GM19324 (cell line): ENCODE measurements around the gene IL12RB1.
"Not testable (repeated sequence)": the region's sequence is repeated elsewhere in the genome, so short reads cannot be mapped to it uniquely, and the experiment has no call there.

Experiments used
- ATAC-seq: cut with Tn5 transposase; IDR thresholded peaks from one replicate; pipeline ENCODE4 v1.9.1; 2021; ENCODE audit warnings: mild to moderate bottlenecking, moderate library complexity; ENCODE audit not compliant: unreplicated experiment, low FRiP score

IL12RB1 gene

DNA sequence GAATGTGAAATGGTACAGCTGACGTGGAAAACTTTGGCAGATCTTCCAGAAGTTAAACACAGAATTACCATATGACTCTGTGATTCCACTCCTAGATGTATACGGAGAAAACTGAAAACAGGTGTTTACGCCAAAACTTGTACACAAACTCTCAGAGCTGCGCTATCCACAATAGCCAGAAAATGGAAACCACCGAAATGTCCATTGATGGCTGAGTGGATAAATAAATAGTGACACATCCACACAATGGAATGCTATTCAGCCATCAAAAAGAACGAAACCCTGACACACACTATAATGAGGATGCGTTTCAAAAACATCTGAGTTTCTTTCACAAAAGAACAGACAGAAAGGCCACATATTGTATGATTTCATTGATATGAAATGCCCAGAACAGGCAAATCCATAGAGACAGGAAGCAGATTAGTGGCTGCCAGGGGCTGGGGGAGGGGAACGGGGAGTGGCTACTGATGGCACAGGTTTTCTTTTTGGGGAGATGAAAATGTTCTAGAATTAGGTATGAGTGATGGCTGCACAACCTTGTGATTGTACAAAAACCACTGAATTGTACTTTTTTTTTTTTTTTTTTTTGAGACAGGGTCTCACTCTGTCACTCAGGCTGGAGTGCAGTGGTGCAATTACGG lies 33.0 kb downstream of the IL12RB1 start:
- no peak for ATAC-seq

DNA sequence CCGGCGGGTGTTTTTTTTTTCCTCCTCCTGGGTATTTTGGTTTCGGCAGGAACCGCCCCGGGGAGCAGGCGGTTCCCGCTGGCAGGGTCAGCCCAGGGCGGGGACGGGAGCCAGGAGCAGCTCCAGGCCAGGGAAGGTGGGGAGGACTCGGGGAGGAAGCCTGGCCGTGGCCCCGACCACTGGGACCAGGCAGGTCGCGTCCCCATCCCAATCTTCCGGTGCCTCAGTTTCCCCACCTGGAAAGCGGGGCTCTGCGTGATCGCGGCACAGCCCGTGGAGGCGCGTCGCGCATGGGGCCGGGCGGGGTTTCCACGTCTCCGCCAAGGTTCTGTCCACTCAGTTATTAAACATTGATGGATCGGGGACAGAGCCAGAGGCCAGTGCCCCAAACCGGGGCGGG lies 34.8 kb downstream of the IL12RB1 start:
- ATAC-seq = no peak

DNA sequence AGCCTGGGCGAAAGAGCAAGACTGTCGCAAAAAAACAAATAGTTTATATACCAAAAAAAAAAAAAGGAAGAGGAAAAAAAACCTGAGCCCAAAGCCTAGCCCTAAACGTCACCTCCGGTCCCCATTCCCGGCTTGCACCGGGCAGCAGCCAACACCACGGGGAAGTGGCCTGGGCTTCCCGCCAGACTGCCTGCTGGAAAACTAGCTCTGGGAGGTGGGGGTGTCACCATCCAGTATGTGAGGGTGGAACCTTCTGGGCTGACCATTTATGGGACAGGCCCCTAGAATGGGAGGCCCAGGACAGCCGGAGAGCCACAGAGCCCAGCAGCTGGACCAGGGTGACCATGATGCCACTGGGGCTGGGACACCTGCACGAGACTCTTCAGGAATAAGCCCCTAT lies 37.3 kb downstream of the IL12RB1 start:
- no peak for ATAC-seq

DNA sequence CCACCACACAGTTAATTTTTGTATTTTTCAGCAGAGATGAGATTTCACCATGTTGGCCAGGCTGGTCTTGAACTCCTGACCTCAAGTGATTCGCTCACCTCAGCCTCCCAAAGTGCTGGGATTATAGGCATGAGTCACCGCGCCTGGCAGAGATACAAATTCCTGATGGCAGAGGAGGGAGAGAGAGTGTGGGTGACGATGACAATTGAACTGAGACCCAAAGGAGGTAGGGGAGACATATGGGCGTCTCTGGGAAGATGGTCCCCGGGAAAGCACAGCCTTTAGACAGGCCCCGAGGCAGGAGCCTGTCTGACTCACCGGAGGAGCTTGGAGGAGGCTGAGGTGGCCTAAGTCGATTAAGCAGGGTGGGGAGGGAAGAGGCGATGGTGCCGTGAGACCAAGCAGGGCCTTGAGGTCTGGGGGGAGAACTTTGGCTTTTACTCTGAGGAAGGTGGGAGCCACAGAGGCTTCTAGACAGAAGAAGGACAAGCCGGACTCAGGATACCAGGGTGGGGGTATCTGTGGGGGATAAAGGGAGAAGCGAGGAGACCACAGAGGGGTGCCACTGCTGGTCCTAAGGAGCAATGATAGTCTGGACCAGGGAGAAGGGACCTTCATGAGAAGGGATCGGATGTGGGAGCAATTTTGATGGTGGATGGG lies 40.5 kb downstream of the IL12RB1 start:
- no peak for ATAC-seq

DNA sequence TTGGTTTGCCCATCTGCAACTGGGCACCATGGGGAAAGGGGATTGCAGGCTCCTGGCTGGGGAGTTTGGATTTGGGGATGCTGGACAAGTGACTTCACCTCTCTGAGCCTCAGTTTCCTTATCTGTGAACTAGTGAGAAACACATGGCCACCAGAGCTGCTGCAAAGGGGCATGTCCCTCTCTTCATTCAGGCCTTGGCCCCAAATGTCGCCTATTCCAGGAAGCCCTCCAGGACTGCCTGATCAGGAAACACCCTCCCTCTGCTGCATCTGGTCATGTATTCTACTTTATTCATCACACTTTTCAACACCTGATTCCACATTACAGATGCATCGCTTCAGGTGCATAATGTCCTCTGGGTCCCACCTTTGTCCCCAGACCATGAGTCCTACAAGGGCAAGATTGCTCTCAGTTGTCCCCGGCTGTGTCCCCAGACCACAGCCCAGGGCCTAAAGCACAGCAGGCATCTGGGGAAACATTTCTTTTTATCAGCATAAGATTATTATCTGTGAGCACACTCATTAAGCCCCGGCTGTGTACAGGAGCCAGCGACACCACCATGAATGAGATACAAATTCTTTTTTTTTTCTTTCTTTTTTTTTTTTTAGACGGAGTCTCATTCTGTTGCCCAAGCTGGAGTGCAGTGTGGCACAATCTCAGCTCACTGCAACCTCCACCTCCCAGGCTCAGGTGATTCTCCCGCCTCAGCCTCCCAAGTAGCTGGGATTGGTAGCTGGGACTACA lies 41.3 kb downstream of the IL12RB1 start:
- peak; percentile 15 for ATAC-seq

DNA sequence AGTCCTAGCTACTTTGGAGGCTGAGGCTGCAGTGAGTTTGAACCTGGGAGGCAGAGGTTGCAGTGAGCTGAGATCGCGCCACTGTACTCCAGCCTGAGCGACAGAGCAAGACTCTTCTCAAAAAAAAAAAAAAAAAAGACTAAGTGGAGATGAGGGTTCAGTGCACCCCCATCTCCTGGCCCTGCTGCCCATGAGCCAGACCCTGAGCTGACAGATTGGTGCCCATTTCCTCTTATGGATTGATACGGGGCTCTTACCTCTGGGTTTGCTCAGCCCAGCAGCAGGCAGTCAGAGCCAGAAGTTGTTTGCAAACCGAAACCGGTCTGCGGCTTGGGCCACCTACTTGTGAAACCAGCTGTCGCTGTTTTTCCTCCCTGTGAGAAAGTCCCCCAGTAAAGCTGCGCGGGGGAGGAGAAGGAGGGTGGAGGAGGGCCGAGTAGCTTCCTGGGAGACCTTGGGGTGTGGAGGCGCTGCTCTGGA lies 41.9 kb downstream of the IL12RB1 start:
- ATAC-seq = peak; percentile 85

DNA sequence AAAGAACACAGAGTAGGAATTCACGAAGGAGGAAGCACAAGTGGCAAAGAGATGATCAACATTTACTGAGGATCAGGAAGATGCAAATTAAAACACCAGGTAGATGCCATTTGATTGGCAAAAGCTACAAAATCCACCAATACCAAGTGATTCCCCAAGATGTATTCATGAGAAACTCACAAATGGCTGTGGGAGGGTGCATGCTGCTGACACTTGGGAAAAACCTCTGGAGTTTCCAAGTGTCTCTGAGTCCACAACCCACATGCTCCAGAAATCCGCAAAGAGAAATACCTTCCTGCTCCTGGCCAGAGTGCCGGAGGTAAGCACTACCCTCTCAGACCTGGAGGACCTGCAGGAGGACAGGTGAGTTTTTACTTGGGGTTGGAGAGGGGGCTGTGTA lies 43.1 kb downstream of the IL12RB1 start:
- ATAC-seq = no peak

DNA sequence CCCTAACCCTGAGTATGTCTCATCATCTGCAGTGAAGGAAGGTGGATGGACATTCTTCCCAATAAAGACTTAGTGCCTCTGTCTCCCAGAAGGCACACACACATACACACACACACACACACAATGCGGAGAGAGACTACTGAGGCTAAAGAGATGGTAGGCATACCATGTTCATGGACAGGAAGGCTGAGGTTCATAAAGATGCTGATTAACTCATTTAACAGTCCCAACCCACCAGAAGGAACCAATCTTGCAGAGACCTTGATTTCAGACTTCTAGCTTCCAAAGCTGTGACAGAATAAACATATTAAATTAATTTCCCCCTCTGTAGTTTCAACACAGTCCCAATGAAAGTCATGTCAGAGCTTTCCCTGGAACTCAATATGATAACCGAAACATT lies 45.7 kb downstream of the IL12RB1 start:
- ATAC-seq = no peak

DNA sequence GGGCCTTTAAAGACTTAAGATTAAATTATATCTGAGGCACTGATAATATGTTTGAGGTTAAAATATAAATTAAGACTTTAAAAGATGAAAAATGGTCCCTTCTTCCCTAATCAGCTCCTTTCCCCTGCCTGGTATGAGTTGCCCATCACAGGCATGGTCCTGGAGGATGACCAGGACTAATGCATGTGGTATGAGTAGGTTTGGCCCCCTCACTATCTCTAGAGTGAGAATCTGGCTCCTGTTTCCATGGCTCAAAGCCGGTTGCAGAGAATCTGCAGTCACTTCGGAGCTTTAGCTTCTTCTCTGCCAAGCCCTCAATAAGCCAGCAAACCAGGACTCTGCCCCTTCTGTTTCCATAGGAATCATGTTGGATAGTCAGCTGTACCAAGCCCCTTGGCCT lies 54.6 kb downstream of the IL12RB1 start:
- not testable (repeated sequence) for ATAC-seq

DNA sequence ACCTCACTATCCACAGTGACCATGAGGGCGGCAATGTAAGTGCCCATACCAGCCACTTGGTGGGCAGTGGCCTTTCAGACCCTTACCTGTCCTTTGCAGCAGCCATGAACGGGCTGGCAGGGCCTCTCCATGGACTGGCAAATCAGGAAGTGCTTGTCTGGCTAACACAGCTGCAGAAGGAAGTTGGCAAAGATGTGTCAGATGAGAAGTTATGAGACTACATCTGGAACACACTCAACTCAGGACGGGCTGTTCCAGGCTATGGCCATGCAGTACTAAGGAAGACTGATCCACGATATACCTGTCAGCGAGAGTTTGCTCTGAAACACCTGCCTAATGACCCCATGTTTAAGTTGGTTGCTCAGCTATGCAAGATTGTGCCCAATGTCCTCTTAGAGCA lies 55.3 kb downstream of the IL12RB1 start:
- ATAC-seq = not testable (repeated sequence)

DNA sequence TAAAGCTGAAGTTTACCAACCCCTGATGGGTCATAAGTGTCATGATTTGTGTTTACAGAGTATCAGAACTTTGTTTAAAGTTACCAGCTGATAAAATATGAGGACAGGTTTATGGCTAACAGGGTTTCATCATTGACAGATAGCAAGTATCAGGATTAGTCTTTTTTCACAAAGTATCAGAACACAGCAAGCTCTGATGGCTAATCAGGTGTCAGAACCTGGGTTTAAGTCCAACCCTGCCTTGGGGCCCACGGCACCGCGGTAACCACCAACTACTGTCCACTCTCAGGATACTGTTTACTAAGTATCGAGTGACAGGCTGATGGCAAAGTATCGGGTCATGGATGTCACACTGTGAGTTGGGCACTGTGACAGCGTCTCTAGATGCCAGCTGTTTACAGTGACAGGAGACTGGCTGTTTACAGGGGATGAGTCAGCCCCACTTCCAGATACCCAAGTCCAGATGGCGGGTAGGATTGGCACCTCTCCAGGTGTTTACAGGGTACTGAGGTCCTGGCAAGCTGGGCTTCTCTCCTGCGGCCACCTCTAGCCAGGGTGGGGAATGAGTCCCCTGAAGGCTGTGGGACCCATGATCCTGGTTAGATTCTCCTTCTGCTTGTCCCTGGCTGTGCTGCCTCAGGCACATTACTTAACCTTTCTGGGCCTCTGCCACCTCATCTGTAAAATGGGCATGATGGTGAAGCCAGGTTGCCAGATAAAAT lies 57.0 kb downstream of the IL12RB1 start:
- ATAC-seq = no peak

DNA sequence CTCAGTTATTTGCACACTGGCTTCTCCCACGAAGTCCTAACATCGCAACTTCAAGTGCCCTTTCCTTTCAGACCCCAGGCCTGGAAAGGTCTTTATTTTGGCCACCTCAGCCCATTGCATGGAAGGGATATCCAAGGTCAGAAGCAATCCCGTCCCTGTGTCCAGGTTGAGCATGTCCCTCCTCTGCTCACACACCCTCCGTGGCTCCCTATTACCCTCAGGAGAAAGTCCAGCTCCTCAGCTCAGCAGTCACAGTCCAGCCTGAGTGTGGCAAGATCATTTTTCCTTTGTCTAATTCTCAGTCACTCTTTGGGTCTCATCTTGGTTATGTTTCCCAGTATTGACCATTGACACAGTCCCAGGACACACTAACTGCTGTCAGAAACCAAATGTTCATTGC lies 59.6 kb downstream of the IL12RB1 start:
- ATAC-seq = no peak

DNA sequence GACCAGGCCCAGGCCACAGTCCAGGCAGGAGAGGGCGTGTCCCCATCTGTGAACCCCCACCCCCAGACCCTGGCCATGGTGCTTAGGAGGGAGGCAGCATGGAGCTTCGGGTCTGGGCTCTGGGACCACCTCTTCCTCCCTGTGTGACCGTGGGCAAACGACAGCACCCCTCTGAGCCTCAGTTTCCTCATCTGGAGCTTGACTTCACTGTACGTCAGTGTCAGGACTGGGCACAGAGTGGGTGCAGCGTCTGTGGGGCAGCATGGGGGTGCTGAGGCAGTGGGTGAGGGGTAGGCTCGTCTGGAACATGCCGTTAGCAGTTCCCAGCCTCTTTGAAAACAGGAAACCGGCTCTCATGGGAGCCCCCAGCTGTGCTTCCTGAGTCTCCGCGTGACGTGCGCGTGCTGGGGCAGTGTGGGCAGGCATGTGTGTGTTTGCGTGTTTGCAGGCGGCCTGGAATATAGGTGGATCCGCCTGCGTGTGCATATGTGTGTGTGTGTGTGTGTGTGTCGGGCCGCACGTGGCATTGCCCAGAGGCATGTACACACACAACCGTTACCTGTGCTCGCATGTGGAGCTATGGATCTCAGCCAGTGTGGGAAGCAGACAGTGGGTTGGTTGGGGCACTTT lies 63.0 kb downstream of the IL12RB1 start:
- ATAC-seq = no peak

DNA sequence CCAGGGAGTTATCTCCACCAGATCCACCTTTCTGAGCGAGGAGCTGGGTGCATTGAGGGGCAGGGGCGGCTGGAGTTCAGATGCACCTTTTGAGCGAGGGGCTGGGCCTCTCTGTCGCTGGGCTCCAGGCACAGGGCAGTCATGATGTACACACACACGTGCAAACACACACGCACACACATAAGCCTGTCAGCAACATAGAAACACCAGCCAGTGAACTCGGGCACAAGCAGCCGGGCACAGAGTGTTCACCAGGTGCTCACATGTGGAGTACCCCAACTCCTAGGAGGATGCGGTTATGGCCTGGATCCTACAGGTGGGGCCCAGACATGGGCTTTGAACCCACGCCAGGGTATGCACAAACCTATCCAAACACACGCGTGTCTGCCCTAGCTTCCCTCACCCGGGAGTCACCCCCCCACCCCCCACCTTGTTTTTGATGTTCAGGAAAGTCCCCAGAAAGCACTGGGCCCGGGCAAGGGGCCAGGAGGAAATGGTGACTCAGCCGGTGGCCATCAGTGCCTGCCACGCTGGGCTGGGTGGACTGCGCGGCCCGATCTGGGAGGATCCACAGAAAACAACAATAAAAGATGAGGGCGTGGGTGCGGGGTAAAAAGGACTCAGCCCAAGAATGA lies 65.5 kb downstream of the IL12RB1 start:
- no peak for ATAC-seq

DNA sequence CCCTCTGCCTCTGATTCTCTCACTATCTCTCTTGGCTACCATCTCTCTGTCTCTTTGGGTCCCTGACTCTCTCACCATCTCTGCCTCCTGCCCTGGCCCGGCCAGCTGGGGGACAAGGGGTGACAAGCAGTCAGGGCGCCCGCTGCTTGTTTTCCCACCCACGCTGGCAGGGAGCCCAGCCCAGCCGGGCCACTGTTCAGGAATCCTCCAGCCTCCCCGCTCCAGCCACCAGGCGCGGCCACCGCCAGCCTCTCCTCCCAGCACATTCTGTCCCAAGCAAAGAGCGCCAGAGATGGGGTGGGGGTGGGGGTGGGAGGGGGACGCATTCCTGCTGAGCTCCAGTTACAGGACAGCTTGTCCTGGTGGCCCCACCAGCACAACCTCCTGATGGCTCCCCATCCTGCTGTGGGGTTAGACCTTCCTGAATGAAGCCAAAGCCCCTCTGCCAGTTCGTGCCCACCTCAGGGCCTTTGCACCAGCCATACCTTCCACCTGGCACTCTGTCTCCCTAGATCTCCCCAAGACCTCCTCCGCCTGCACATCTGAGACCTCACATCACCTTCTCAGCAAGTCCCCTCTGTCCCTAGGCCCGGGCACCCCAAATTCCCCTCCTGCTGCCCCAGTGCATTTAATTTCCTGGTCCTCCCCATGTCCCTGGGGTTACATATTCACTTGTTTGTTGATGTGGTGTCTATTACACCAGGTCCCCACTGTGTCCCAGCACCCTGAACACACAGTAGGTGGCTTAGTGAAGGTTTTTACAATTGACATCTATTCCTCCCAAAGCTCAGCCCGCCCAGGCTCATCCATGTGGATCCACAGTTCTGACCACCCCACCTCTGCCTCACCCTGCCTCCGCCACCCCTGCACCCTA lies 66.3 kb downstream of the IL12RB1 start:
- ATAC-seq = no peak

DNA sequence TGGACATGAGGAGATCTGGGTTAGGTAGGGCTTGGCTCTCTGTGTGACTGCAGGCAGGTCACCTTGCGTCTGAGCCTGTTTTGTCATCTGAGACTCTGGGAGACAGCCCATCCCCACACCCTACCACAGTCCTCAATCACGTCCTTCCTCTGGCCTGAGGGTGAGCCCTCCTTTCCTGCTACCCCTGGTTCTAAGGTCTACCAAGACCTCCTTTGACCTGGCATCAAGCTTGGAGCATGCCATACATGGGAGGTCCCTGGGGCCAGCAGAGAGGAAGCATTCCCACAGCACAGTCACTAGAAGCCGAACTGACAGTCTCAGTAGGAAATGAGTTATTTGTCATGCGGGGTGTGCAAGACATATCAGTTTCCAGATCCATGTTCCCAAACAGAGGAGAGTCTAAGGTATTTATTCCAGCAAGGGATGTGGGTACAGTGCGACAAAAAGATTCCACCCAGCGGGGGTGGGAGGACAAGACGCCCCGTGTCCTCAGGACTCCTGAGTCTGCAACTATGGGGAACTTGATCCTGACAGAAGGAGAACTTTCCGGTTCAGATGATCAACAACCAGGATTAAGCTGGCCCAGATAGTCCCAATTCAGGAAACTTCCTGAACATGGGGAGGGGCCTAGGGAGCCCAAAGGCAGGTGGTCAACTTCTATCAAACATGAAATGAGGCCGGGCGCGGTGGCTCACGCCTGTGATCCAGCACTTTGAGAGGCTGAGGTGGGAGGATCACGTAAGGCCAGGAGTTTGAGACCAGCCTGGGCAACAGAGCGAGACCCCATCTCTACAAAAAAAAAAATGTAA lies 69.3 kb downstream of the IL12RB1 start:
- ATAC-seq = no peak

DNA sequence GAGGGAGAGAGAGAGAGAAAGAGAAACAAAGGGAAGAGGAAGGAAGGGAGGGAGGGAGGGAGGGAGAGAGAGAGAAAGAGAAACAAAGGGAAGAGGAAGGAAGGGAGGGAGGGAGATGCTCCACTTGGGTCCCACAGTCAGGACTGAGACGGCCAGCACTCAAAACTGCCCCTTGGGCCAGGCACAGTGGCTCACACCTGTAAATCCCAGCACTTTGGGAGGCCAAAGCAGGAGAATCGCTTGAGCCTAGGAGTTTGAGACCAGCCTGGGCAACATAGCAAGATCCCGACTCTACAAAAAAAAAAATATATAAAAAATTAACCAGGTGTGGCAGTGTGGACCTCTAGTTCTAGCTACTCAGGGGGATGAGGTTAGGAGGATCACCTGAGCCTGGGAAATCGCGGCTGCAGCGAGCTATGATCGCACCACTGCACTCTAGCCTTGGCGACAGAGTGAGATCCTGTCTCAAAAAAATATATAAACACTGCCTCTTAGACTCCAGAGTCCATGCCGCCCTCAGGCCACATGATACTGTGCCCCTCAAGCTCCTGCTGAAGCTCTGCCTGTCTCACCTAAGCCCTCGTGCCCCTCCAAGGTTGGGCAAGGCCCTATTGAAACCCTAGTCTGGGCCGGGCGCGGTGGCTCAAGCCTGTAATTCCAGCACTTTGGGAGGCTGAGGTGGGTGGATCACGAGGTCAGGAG lies 70.4 kb downstream of the IL12RB1 start:
- ATAC-seq = no peak

DNA sequence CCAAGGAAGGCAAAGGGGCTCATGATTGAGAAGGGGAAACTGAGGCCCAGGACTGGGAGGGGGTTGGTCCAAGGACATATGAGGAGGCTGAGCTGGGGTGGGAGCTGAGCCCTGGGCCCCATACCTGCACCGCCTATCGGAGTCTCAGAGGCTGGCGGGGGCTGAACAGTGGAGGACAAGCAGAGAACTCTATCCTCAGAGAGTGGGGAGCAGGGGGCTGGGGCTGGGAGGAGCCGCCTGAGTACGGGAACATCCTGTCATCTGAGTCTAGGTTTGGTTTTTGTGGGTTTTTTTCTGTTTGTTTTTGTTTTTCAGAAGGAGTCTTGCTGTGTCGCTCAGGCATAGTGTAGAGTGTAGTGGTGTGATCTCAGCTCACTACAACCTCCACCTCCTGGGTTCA lies 72.5 kb downstream of the IL12RB1 start:
- no peak for ATAC-seq
